Keratinocyte (primary cell): ENCODE data around the gene TNFRSF17. TPM values are rescaled to one million over a fixed set of nuclear protein-coding genes. Genes with fewer than 3 reads are reported as not detected.

Source experiments
- DNase-seq: peaks from one replicate; pipeline ENCODE4 v3.0.0-alpha.2; 2011; ENCODE audit warnings: low read depth, missing footprints, low spot score
- FAIRE-seq: peaks from 2 replicates; lab custom pipeline; 2011; peaks lifted over from hg19 to GRCh38; lab: Jason Lieb, UNC
- H2AFZ ChIP-seq: 2 replicates; pipeline ENCODE4 v1.6.0; 2012; ENCODE audit warnings: low read length, control low read depth, inconsistent platforms; ENCODE audit not compliant: control insufficient read depth
- H3K27ac ChIP-seq: 2 replicates; pipeline ENCODE4 v1.5.1; 2011; ENCODE audit warnings: low read length; ENCODE audit not compliant: control insufficient read depth, insufficient read depth
- H3K27me3 ChIP-seq: 3 replicates; pipeline ENCODE4 v1.6.0; 2011; ENCODE audit warnings: low read length; ENCODE audit not compliant: control insufficient read depth, insufficient read depth; ENCODE audit errors: extremely low read depth
- H3K36me3 ChIP-seq, 2 experiments: 2 replicates in 1 of 2; 3 replicates in 1 of 2; pipeline ENCODE4 v1.5.1; 2011; ENCODE audit warnings: low read length in 2 of 2, mild to moderate bottlenecking in 1 of 2; ENCODE audit not compliant: control insufficient read depth in 2 of 2, insufficient read depth in 2 of 2; ENCODE audit errors: extremely low read depth in 1 of 2
- H3K4me1 ChIP-seq: 3 replicates; pipeline ENCODE4 v1.5.1; 2011; ENCODE audit warnings: low read length; ENCODE audit not compliant: control insufficient read depth, insufficient read depth; ENCODE audit errors: extremely low read depth
- H3K4me2 ChIP-seq: 3 replicates; pipeline ENCODE4 v1.6.0; 2011; ENCODE audit warnings: low read depth, low read length; ENCODE audit not compliant: control insufficient read depth, insufficient read depth; ENCODE audit errors: extremely low read depth
- H3K4me3 ChIP-seq, 3 experiments: fragments of 200-600 bp in 1 of 3; sonication (generic) in 1 of 3; 2 replicates in 2 of 3; 3 replicates in 1 of 3; pipeline ENCODE4 v1.5.1; 2011 to 2016; ENCODE audit warnings: low read length in 3 of 3, mild to moderate bottlenecking in 3 of 3, control low read depth in 2 of 3, inconsistent platforms in 1 of 3, low read depth in 1 of 3, mixed read lengths in 1 of 3, mixed run types in 1 of 3, moderate library complexity in 1 of 3; ENCODE audit not compliant: control insufficient read depth in 2 of 3, insufficient read depth in 2 of 3; ENCODE audit errors: extremely low read depth in 1 of 3
- H3K79me2 ChIP-seq: 2 replicates; pipeline ENCODE4 v1.6.0; 2012; ENCODE audit warnings: low read length; ENCODE audit not compliant: control insufficient read depth, insufficient read depth
- H3K9ac ChIP-seq: 3 replicates; pipeline ENCODE4 v1.6.0; 2011; ENCODE audit warnings: low read length; ENCODE audit not compliant: control insufficient read depth, insufficient read depth; ENCODE audit errors: extremely low read depth
- H3K9me1 ChIP-seq: 3 replicates; pipeline ENCODE4 v1.6.0; 2011; ENCODE audit warnings: low read length; ENCODE audit not compliant: control insufficient read depth, insufficient read depth; ENCODE audit errors: extremely low read depth
- H3K9me3 ChIP-seq: 2 replicates; pipeline ENCODE4 v1.5.1; 2012; ENCODE audit warnings: low read depth, low read length; ENCODE audit not compliant: control insufficient read depth
- H4K20me1 ChIP-seq: 3 replicates; pipeline ENCODE4 v1.6.0; 2011; ENCODE audit warnings: low read length; ENCODE audit not compliant: control insufficient read depth, insufficient read depth; ENCODE audit errors: extremely low read depth
- CTCF ChIP-seq, 3 experiments: IDR thresholded peaks in 1 of 3; conservative IDR thresholded peaks in 1 of 3; optimal IDR thresholded peaks in 1 of 3; 2 replicates in 2 of 3; 3 replicates in 1 of 3; pipeline versions ENCODE3 to v1.5.1; 2011; ENCODE audit warnings: low read length in 3 of 3, mild to moderate bottlenecking in 3 of 3, moderate library complexity in 2 of 3, control low read depth in 1 of 3, inconsistent platforms in 1 of 3; ENCODE audit not compliant: insufficient read depth in 2 of 3; ENCODE audit errors: extremely low read depth in 1 of 3
- EZH2 ChIP-seq: IDR thresholded peaks from one replicate; pipeline ENCODE4 v1.6.1; 2012; ENCODE audit warnings: inconsistent platforms, mild to moderate bottlenecking, low read length, moderate library complexity
- dilution Hi-C: fragments of 300-500 bp; cut with MboI; formaldehyde crosslinking; loops from one replicate; pipeline ENCODE4 v1.7.0; 2020; ENCODE audit warnings: low sequenced_read_pairs; ENCODE audit not compliant: extremely low pct_ligation_motif_present
- polyA plus RNA-seq, 5 experiments: library from polyadenylated mRNA; depleted of rRNA in 3 of 5; stranded (reverse) in 3 of 5; stranded (forward) in 1 of 5; unstranded in 1 of 5; fragments of >200 nt; gene quantifications; 1 replicate in 1 of 5; 2 replicates in 3 of 5; 3 replicates in 1 of 5; pipeline versions ENCODE4 v1.2.1 to v1.2.3, GENCODE V29; 2011 to 2012; ENCODE audit warnings: missing spikeins in 2 of 5, low read depth in 1 of 5, low replicate concordance in 1 of 5

Gene TNFRSF17
- polyA plus RNA-seq, 1 donor (not counting 4 experiments of a cell fraction or from before 2014, with no cell fraction given) = not detected

- no peaks in the 10 kb centered on the region for H3K27me3 ChIP-seq
- no peak overlapping the region for H3K4me3 ChIP-seq
- TF ChIP-seq EZH2 (no peak), CTCF (optimal IDR thresholded peaks at IDR 0.05 in 1 of 3, IDR thresholded peaks at IDR 0.05 in 1 of 3, conservative IDR thresholded peaks at IDR 0.05 in 1 of 3; ENCODE audit: extremely low read depth in 1 of 3, insufficient read depth in 2 of 3, low read length in 3 of 3) (no peak)
- H3K4me1 ChIP-seq = peaks cover 2% of the 10 kb centered on the region
- no peak overlapping the region for H3K27ac ChIP-seq
- DNase-seq (no peak), FAIRE-seq (no peak)
- no peaks in the 10 kb centered on the region for H3K79me2 ChIP-seq
- no peak overlapping the region for H2AFZ ChIP-seq
- H4K20me1 ChIP-seq = no peaks in the 10 kb centered on the region
- H3K4me2 ChIP-seq = no peak overlapping the region
- no peaks in the 10 kb centered on the region for H3K9me3 ChIP-seq
- H3K36me3 ChIP-seq = no peaks in the 10 kb centered on the region
- dilution Hi-C loops = no loop called here
- no peaks in the 10 kb centered on the region for H3K9me1 ChIP-seq
- H3K9ac ChIP-seq = no peak overlapping the region
Observed at GRCh38 chr16:11990702-11991390, 25.8 kb downstream of the TNFRSF17 start.

- Histone ChIP-seq H3K9me3 (no peaks in the 10 kb centered on the region), H2AFZ (no peak overlapping the region), H3K27ac (no peak overlapping the region), H3K27me3 (no peaks in the 10 kb centered on the region), H3K79me2 (no peaks in the 10 kb centered on the region), H3K36me3 (no peaks in the 10 kb centered on the region), H4K20me1 (no peaks in the 10 kb centered on the region), H3K9ac (no peak overlapping the region), H3K9me1 (no peaks in the 10 kb centered on the region), H3K4me2 (no peak overlapping the region), H3K4me3 (no peak overlapping the region), H3K4me1 (peaks cover 2% of the 10 kb centered on the region)
- DNase-seq (no peak), FAIRE-seq (no peak)
- dilution Hi-C loops = no loop called here
- no peak for TF ChIP-seq EZH2
- no peak for TF ChIP-seq CTCF (optimal IDR thresholded peaks at IDR 0.05 in 1 of 3, IDR thresholded peaks at IDR 0.05 in 1 of 3, conservative IDR thresholded peaks at IDR 0.05 in 1 of 3; ENCODE audit: extremely low read depth in 1 of 3, insufficient read depth in 2 of 3, low read length in 3 of 3)
Observed at GRCh38 chr16:11992008-11992584, 27.1 kb downstream of the TNFRSF17 start.
